OCI-LY1 (cell line): Measurements from ENCODE around the gene CDC34.
A peak's percentile ranks its signal among the peaks of the same experiment; 100 is the strongest.

ENCODE experiments used
- H2AFZ ChIP-seq: fragments of 200-600 bp; sonication (generic), shearing (Covaris generic); 2 replicates; pipeline ENCODE4 v1.6.0; 2014; ENCODE audit warnings: antibody characterized with exemption, mild to moderate bottlenecking, low read length
- H3F3A ChIP-seq: fragments of 200-600 bp; sonication (generic), shearing (Covaris generic); 2 replicates; pipeline ENCODE4 v1.6.0; 2014; ENCODE audit warnings: mild to moderate bottlenecking, antibody characterized with exemption, low read length, moderate library complexity; ENCODE audit not compliant: insufficient read depth
- H3K27ac ChIP-seq: fragments of 200-600 bp; sonication (generic); 2 replicates; pipeline ENCODE4 v1.5.1; 2014; ENCODE audit warnings: low read length, mixed run types, mild to moderate bottlenecking, low read depth; ENCODE audit not compliant: poor library complexity, severe bottlenecking
- H3K27me3 ChIP-seq: fragments of 200-600 bp; sonication (generic); 2 replicates; pipeline ENCODE4 v1.6.0; 2014; ENCODE audit warnings: antibody characterized with exemption, mild to moderate bottlenecking, low read length, moderate library complexity; ENCODE audit not compliant: insufficient read depth
- H3K36me3 ChIP-seq: fragments of 200-600 bp; sonication (generic); 2 replicates; pipeline ENCODE4 v1.6.1; 2014; ENCODE audit warnings: mild to moderate bottlenecking, antibody characterized with exemption, low read length, moderate library complexity, mixed read lengths; ENCODE audit not compliant: insufficient read depth
- H3K4me1 ChIP-seq: fragments of 200-600 bp; sonication (generic); 2 replicates; pipeline ENCODE4 v1.5.1; 2014; ENCODE audit warnings: mild to moderate bottlenecking, low read length, moderate library complexity; ENCODE audit not compliant: insufficient read depth, severe bottlenecking
- H3K4me2 ChIP-seq: fragments of 200-600 bp; sonication (generic), shearing (Covaris generic); 2 replicates; pipeline ENCODE4 v1.6.1; 2014; ENCODE audit warnings: low read length
- H3K4me3 ChIP-seq: fragments of 200-600 bp; sonication (generic); 2 replicates; pipeline ENCODE4 v1.5.1; 2014; ENCODE audit warnings: low read length, low read depth, mild to moderate bottlenecking, mixed read lengths; ENCODE audit not compliant: poor library complexity, severe bottlenecking
- H3K79me2 ChIP-seq: fragments of 200-600 bp; shearing (Covaris generic); 2 replicates; pipeline ENCODE4 v1.6.1; 2016; ENCODE audit warnings: mixed run types, low read length, mixed read lengths; ENCODE audit not compliant: insufficient read depth
- H3K9ac ChIP-seq: fragments of 200-600 bp; sonication (generic), shearing (Covaris generic); 2 replicates; pipeline ENCODE4 v1.6.1; 2014; ENCODE audit warnings: mild to moderate bottlenecking, low read length, mixed read lengths
- H3K9me2 ChIP-seq: fragments of 200-600 bp; sonication (generic), shearing (Covaris generic); 2 replicates; pipeline ENCODE4 v1.6.1; 2014; ENCODE audit warnings: low read depth, mild to moderate bottlenecking, low read length, mixed read lengths
- H3K9me3 ChIP-seq: fragments of 200-600 bp; shearing (Covaris generic); 2 replicates; pipeline ENCODE4 v1.6.1; 2014; ENCODE audit warnings: low read length, mixed read lengths
- H4K20me1 ChIP-seq: fragments of 200-600 bp; sonication (generic), shearing (Covaris generic); 2 replicates; pipeline ENCODE4 v1.6.0; 2016; ENCODE audit warnings: mild to moderate bottlenecking, low read length; ENCODE audit not compliant: insufficient read depth
- EZH2 ChIP-seq: fragments of 200-600 bp; sonication (generic), shearing (Covaris generic); IDR thresholded peaks from 2 replicates; pipeline ENCODE4 v1.8.0; 2017; ENCODE audit warnings: borderline replicate concordance, mixed run types, mild to moderate bottlenecking, antibody characterized with exemption, low read length, moderate library complexity, mixed read lengths
- TF ChIP-seq, protein P1 (sequence below): fragments of 200-600 bp; sonication (generic), shearing (Covaris generic); IDR thresholded peaks from 2 replicates; pipeline ENCODE4 v1.5.1; 2017; ENCODE audit warnings: mild to moderate bottlenecking, antibody characterized with exemption, low read length, moderate library complexity, mixed read lengths

The CDC34 gene

DNA sequence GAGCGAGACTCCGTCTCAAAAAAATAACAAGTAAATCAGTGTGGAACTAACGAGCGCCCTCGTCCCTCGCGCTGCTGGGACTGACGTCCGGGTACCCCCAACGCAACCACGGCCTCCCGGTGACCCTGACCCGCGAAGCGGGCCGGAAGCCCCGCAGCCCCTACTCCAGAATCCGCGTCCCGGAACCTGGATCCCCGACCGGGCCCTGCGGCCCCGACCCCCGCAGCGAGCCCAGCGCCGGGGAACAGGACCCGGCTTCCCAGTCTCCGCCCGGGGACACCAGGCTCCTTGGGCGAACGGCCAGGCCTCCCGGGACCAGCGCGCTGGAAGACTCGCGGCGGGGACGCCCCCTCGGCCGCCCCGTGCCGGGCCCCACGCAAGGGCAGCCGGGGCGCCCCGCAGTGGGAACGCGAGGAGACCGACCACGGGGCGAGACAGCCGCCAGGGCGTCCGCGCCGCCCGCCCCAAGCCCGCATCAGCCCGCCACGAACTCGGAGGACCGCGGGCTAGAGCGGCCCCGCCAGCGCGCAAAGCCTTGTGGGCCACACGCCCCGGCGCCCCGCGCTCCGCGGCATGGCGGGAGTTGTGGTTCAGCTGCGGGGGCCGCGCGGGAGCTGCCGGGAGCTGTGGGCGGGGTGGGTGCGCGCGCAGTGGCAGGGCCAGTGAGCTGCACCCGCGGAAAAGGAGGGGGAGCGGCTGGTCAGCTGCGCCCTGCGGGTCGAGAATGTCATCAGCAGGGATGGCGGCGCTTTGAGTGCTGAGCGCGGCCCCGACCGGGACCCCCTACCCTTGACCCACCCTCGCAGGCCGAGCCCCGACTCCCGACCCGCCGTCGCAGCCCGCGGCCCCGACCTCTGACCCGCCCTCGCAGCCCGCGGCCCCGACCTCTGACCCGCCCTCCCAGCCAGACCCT, 42.8 kb upstream of the CDC34 start:
- Histone ChIP-seq H3K79me2 (no peaks in the 10 kb centered on the region), H3K9me3 (no peaks in the 10 kb centered on the region), H3K27ac (peak overlapping the region; percentile 11), H3K9me2 (no peaks in the 10 kb centered on the region), H3K4me3 (peak overlapping the region; percentile 89), H3K36me3 (no peaks in the 10 kb centered on the region; the same call in 1 of the 2 replicates), H3K27me3 (no peaks in the 10 kb centered on the region), H3K9ac (peak overlapping the region; percentile 96), H3K4me2 (peak overlapping the region; percentile 93), H2AFZ (no peak overlapping the region), H3K4me1 (peaks cover 8% of the 10 kb centered on the region), H4K20me1 (no peaks in the 10 kb centered on the region), H3F3A (no peaks in the 10 kb centered on the region)
- TF ChIP-seq EZH2: no peak
- TF ChIP-seq, protein P1, sequence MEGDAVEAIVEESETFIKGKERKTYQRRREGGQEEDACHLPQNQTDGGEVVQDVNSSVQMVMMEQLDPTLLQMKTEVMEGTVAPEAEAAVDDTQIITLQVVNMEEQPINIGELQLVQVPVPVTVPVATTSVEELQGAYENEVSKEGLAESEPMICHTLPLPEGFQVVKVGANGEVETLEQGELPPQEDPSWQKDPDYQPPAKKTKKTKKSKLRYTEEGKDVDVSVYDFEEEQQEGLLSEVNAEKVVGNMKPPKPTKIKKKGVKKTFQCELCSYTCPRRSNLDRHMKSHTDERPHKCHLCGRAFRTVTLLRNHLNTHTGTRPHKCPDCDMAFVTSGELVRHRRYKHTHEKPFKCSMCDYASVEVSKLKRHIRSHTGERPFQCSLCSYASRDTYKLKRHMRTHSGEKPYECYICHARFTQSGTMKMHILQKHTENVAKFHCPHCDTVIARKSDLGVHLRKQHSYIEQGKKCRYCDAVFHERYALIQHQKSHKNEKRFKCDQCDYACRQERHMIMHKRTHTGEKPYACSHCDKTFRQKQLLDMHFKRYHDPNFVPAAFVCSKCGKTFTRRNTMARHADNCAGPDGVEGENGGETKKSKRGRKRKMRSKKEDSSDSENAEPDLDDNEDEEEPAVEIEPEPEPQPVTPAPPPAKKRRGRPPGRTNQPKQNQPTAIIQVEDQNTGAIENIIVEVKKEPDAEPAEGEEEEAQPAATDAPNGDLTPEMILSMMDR: no peak

DNA sequence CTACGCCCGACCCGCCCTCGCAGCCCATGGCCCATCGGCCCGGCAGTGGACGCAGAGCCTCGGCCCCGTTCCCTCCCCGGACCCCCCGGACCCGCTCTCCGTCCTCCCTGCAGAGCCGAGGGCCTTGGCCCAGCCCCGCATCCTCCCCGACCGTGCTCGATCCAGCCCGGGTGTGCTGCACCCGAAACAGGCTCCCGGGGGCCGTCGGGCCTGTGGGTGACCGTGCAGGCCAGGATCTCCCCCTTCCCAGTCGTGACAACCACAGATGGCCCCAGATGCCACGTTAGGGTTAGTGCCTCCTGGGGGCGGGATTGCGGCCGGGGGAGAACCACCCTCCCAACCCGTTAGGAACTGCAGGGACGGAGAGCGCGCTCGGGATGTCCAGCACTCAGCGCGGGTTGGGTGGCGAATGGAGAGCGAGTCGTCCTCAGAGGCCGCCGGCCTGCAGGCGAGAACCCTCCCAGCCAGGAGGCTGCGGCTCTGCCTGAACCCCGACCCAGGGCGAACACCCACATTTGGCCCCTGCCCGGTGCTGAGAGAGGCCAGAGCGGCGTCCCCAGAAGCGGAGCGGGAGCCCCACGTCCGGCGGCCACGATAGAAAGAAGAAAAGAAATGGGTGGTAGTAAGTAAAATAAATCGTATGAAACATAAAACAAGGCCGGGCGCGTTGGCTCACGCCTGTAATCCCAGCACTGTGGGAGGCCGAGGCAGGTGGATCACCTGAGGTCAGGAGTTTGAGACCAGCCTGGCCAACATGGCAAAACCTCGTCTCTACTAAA, 42.0 kb upstream of the CDC34 start:
- H3K4me3 ChIP-seq: peak overlapping the region; percentile 89
- H3F3A ChIP-seq: no peaks in the 10 kb centered on the region
- H3K4me2 ChIP-seq: peak overlapping the region; percentile 93
- H4K20me1 ChIP-seq: no peaks in the 10 kb centered on the region
- peak overlapping the region; percentile 96 for H3K9ac ChIP-seq
- no peaks in the 10 kb centered on the region for H3K9me3 ChIP-seq
- no peaks in the 10 kb centered on the region for H3K79me2 ChIP-seq
- peaks cover 8% of the 10 kb centered on the region for H3K4me1 ChIP-seq
- no peak for TF ChIP-seq EZH2
- TF ChIP-seq, protein P1: no peak
- no peak overlapping the region for H3K27ac ChIP-seq
- no peak overlapping the region for H2AFZ ChIP-seq
- H3K27me3 ChIP-seq: no peaks in the 10 kb centered on the region
- H3K9me2 ChIP-seq: no peaks in the 10 kb centered on the region
- H3K36me3 ChIP-seq: no peaks in the 10 kb centered on the region; the same call in 1 of the 2 replicates

DNA sequence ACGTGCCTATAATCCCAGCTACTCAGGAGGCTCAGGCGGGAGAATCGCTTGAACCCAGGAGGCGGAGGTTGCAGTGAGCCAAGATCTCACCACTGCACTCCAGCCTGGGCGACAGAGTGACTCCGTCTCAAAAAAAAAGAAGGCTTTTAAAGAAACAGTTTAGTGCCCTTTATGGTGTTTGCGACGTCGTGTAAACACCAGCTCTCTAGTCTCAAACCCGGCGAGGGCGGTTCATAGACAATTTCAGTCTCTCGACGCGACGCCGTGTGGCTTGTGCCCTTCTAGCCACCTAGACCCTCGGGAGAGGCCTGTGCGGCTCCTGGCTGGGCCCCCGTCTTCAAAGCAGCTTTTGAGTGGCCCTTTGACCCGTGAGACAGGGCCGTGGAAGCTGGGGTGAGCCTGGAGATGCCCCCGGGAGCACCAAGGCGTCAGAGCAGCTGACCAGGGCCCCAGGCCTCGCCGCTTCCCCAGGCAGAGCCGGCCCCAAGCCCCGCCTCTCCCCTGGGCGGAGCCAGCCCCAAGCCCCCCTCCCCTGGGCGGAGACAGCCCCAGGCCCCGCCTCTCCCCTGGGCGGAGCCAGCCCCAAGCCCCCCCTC, 40.3 kb upstream of the CDC34 start:
- Histone ChIP-seq H3K36me3 (no peaks in the 10 kb centered on the region; the same call in 1 of the 2 replicates), H3K9ac (no peak overlapping the region), H3K4me2 (no peak overlapping the region), H2AFZ (no peak overlapping the region), H3K79me2 (no peaks in the 10 kb centered on the region), H3K4me1 (peaks cover 8% of the 10 kb centered on the region), H3F3A (no peaks in the 10 kb centered on the region), H3K4me3 (no peak overlapping the region), H3K9me2 (no peaks in the 10 kb centered on the region), H3K27me3 (no peaks in the 10 kb centered on the region), H4K20me1 (no peaks in the 10 kb centered on the region), H3K27ac (no peak overlapping the region), H3K9me3 (no peaks in the 10 kb centered on the region)
- TF ChIP-seq, protein P1: no peak
- no peak for TF ChIP-seq EZH2
